Nephron progenitor cell (in vitro differentiated cells): ENCODE measurements around the gene RPRD1B.
A peak's percentile ranks its signal among the peaks of the same experiment; 100 is the strongest.

ENCODE experiments used
- DNase-seq: peaks from one replicate; pipeline ENCODE4 v3.0.0; 2021
- H3K27ac Mint-ChIP-seq: 2 replicates; pipeline ENCODE4 v1.8.0; 2021; ENCODE audit warnings: mild to moderate bottlenecking, moderate library complexity, mixed read lengths
- H3K27me3 Mint-ChIP-seq: 2 replicates; pipeline ENCODE4 v1.8.0; 2021; ENCODE audit warnings: mild to moderate bottlenecking, low read depth, mixed read lengths; ENCODE audit not compliant: poor library complexity
- H3K36me3 Mint-ChIP-seq: 2 replicates; pipeline ENCODE4 v1.8.0; 2021; ENCODE audit warnings: low read depth, mixed read lengths
- H3K4me1 Mint-ChIP-seq: 2 replicates; pipeline ENCODE4 v1.8.0; 2021; ENCODE audit warnings: mixed read lengths
- H3K4me3 Mint-ChIP-seq: 2 replicates; pipeline ENCODE4 v1.8.0; 2021; ENCODE audit warnings: mild to moderate bottlenecking, moderate library complexity, mixed read lengths
- H3K9me3 Mint-ChIP-seq: 2 replicates; pipeline ENCODE4 v1.8.0; 2021; ENCODE audit warnings: mild to moderate bottlenecking, moderate library complexity, mixed read lengths
- TF ChIP-seq, protein P1 (sequence below): fragments of 200-600 bp; sonication (generic); IDR thresholded peaks from 2 replicates; pipeline ENCODE4 v1.5.0; 2021; ENCODE audit warnings: antibody characterized with exemption

Gene RPRD1B

DNA sequence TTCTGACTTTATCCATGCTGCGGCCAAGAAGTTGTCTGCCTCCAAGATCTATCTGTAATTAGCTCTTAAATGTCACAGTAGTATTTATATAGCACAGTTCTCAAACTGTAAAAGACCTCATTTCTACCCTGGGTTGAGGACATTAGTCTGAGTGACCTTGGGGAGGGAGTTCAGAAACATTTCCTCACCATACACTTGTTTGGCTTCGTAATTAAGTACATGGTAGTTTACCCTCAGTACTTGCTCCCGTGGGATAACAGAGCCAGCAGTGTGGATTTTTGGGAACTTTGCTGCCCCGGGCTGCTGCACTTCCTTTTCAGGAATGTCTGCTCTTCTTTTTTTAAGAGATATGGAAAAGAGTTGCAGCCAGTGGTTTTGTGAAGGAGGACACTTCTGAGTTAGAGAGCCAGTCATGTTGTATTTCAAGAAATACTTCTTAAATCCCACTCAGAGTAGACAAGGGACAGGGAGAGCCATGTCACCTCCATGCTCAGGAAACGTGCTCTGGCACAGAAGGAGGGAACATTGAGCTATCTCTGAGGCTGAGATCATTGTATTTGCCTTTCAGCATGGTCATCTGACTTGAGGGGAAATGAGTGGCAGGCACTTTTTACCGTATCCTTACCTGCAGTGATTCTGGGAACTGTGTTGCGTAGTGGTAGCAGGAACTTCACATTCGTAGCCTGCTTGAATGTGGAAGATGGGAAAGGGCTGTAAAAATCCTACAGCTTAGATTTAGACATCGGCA is 33.6 kb downstream of the RPRD1B start:
- Mint-ChIP-seq H3K9me3 (peaks cover 7% of the 10 kb centered on the region), H3K36me3 (peaks cover 38% of the 10 kb centered on the region), H3K27me3 (no peaks in the 10 kb centered on the region), H3K4me1 (no peaks in the 10 kb centered on the region), H3K4me3 (no peak overlapping the region), H3K27ac (peak overlapping the region; percentile 70)
- no peak for DNase-seq
- TF ChIP-seq, protein P1, sequence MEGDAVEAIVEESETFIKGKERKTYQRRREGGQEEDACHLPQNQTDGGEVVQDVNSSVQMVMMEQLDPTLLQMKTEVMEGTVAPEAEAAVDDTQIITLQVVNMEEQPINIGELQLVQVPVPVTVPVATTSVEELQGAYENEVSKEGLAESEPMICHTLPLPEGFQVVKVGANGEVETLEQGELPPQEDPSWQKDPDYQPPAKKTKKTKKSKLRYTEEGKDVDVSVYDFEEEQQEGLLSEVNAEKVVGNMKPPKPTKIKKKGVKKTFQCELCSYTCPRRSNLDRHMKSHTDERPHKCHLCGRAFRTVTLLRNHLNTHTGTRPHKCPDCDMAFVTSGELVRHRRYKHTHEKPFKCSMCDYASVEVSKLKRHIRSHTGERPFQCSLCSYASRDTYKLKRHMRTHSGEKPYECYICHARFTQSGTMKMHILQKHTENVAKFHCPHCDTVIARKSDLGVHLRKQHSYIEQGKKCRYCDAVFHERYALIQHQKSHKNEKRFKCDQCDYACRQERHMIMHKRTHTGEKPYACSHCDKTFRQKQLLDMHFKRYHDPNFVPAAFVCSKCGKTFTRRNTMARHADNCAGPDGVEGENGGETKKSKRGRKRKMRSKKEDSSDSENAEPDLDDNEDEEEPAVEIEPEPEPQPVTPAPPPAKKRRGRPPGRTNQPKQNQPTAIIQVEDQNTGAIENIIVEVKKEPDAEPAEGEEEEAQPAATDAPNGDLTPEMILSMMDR, result no peak

DNA sequence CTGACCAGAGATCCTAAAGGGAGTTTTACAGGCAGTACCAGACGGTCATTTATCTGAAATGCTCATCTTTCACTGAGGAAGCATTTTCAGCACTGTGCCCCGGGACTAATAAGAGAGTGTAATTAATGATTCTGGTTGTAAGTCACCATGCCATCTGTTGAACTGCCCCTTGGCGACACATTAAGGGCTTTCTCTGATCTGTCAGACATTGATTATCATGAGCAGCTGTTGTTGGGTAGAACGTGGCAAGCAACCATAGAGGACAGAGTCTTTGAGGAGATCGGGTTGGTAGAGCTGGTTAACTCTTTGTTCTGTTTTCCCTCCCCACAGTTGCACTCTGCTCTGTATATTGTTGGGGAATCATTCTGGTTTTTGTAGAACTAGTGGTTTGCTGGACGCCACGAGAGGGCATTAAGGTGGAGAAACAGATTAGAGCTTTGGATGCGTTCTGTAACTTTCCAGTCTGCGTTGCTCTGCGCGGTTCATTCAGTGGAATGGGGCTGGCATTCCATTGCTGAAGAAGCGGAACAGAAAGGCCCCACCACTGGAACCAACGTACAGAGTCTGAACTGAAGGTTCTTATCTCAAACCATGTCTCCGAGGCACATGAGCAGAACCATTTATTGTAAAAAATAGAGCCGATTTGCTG is 34.3 kb downstream of the RPRD1B start:
- peaks cover 7% of the 10 kb centered on the region for H3K4me1 Mint-ChIP-seq
- TF ChIP-seq, protein P1, result no peak
- peaks cover 43% of the 10 kb centered on the region for H3K36me3 Mint-ChIP-seq
- H3K27ac Mint-ChIP-seq, result peak overlapping the region; percentile 70
- peaks cover 10% of the 10 kb centered on the region for H3K9me3 Mint-ChIP-seq
- no peak overlapping the region for H3K4me3 Mint-ChIP-seq
- H3K27me3 Mint-ChIP-seq, result no peaks in the 10 kb centered on the region
- DNase-seq, result no peak

DNA sequence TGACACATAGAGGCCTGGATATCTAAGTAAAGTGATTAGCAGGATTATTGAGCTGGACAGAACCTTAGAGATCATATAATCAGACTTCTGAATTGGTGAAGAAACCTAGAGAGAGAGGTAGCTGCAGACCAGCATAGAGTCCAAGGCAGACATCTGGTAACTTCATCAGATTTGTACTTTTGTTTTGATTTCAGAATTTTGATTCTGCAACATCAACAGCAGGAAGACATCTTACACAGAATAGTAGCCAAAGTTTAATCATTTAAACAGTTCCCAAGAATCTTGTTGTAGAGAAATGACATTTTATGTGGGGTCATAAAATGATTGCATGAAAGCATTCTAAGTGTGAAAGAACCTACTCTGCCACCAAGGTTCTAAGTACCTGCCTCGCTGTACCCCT is 39.4 kb downstream of the RPRD1B start:
- DNase-seq, result no peak
- Mint-ChIP-seq H3K4me1 (peaks cover 44% of the 10 kb centered on the region), H3K27me3 (no peaks in the 10 kb centered on the region), H3K9me3 (peaks cover 10% of the 10 kb centered on the region), H3K27ac (no peak overlapping the region), H3K4me3 (no peak overlapping the region), H3K36me3 (peaks cover 54% of the 10 kb centered on the region)
- TF ChIP-seq, protein P1, result no peak

DNA sequence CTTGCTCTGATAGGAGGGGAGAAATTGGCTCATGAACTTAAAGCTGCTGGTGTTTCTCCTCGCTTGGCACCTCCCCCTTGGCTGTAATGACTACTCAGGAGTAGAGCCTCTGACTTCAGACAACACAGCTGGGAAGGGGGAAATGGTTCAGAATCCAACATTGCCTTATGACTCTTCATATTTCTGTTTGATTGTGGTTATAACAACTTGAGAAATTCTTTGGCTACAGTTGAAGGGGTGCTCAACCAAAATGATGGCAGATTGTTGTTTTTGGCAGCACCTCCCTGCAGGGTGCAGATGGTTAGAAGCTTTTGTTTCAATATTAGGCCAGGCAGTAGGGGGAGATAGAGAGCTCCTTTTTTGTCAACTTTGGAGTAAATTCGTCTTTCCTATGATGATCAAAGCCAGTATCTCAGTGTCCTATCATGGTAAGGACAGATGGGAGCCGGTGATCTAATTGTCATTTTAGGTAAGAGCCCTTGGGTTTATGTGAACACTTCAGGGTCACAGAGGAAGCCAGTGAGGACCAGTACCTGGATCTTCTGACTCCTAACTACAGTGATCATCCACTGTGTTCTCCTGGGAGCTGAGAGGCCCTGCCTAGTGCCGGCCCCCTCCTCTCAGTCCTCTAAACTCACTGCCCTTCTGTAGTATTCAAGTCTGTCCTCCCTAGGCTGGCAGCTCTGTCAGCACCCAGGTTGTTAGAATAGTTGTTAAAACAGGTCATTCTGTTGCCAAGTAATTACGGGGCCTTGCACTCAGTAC is 39.9 kb downstream of the RPRD1B start:
- no peaks in the 10 kb centered on the region for H3K27me3 Mint-ChIP-seq
- no peak overlapping the region for H3K4me3 Mint-ChIP-seq
- TF ChIP-seq, protein P1, result peak; percentile 79
- peaks cover 10% of the 10 kb centered on the region for H3K9me3 Mint-ChIP-seq
- H3K4me1 Mint-ChIP-seq, result peaks cover 48% of the 10 kb centered on the region
- DNase-seq, result peak; percentile 40
- H3K36me3 Mint-ChIP-seq, result peaks cover 58% of the 10 kb centered on the region
- no peak overlapping the region for H3K27ac Mint-ChIP-seq

DNA sequence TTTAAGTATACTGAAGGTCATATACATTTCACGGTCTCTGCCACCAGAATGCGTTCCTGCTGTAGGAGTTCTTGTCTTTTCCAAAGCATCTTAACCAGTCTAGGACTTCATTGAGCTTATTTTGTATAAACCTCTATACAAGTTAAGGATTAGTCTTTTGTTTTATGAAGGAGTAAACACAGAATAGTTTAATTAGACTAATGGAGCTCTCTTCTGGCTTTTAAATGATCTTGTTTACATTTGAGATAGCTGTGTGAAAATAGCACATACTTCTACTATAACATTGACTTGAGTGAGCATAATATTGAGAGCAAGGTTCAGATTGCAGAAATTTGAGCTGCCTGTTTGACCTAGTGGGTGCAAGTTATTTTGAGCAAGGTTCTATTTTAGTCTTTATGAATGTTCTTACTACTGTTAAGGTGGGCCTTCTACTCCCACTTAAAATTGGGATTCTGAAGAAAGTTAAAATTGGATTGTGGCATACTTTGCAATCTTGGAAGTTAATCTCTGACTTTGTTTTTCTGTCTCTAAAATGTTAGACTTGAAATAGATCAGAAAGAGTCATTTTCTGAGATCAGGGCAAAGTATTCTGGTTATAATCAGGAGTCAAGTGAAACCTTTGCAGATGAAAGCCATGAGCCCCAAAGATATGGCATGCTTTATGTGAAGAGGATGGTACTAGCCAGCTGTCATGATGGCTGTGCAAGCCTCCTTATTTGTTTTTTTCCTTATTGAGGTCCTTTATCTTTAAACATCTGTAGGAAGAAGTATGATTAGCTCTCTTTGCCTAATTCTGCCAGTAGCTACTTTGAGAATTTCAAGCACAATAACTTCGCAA is 41.8 kb downstream of the RPRD1B start:
- Mint-ChIP-seq H3K9me3 (peaks cover 24% of the 10 kb centered on the region), H3K36me3 (peaks cover 58% of the 10 kb centered on the region)

More for the DNA sequence above, 41.8 kb downstream of the RPRD1B start:
- no peaks in the 10 kb centered on the region for H3K27me3 Mint-ChIP-seq
- H3K27ac Mint-ChIP-seq, result peak overlapping the region; percentile 19
- DNase-seq, result no peak
- TF ChIP-seq, protein P1, result no peak
- H3K4me1 Mint-ChIP-seq, result peaks cover 48% of the 10 kb centered on the region
- no peak overlapping the region for H3K4me3 Mint-ChIP-seq
